ENCODE measurements around the gene CNGA4.

Gene CNGA4

GRCh38 chr11:6225896-6226295, 13.0 kb upstream of the CNGA4 start:
- TF ChIP-seq, protein P1, sequence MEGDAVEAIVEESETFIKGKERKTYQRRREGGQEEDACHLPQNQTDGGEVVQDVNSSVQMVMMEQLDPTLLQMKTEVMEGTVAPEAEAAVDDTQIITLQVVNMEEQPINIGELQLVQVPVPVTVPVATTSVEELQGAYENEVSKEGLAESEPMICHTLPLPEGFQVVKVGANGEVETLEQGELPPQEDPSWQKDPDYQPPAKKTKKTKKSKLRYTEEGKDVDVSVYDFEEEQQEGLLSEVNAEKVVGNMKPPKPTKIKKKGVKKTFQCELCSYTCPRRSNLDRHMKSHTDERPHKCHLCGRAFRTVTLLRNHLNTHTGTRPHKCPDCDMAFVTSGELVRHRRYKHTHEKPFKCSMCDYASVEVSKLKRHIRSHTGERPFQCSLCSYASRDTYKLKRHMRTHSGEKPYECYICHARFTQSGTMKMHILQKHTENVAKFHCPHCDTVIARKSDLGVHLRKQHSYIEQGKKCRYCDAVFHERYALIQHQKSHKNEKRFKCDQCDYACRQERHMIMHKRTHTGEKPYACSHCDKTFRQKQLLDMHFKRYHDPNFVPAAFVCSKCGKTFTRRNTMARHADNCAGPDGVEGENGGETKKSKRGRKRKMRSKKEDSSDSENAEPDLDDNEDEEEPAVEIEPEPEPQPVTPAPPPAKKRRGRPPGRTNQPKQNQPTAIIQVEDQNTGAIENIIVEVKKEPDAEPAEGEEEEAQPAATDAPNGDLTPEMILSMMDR (IDR thresholded peaks at IDR 0.05) = no peak

DNA sequence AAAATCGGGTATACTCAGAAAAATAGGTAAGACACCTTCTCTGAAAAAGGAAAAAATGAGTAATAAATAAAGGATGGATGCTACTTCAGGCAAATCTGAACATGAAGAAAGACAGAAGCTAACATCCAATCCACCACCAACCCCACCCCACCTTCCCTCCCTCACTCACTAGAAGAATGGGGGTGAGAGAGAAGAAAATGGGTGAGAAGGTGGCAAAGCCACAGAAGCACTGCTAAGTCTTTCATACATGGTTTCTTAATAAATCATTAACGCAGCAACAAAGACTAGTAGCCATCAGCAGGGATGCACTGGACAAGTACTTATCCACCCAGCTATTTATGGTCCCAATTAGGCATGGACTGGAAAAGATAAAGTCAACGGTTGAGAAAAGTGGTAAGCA, 10.4 kb upstream of the CNGA4 start:
- TF ChIP-seq, protein P1 (IDR thresholded peaks at IDR 0.05) = no peak

DNA sequence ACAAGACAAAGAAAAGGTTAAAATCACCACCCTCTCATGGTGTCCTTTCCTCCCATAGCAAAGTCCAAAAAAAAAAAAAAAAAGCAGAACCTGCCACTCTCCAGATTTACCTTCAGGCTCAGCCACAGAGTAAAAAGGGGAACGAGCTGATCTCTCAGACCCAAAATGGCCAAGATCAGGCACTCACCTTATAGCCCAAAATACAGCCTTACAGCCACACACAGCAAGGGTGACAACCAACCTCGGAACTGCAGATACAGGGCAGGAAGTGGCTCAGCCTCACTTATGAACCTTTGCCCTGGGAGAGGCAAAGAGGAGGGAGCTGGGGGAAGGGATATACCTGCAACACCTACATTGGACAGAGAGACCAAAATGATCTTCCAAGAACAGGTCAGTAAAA, 9.0 kb upstream of the CNGA4 start:
- TF ChIP-seq, protein P1 (IDR thresholded peaks at IDR 0.05) = no peak

- TF ChIP-seq, protein P1 (IDR thresholded peaks at IDR 0.05) = no peak
These were observed 6.0 kb upstream of the CNGA4 start for GRCh38 chr11:6232899-6233298.

- TF ChIP-seq, protein P1 (IDR thresholded peaks at IDR 0.05) = no peak
These were observed 4.9 kb upstream of the CNGA4 start for GRCh38 chr11:6233984-6234386.

DNA sequence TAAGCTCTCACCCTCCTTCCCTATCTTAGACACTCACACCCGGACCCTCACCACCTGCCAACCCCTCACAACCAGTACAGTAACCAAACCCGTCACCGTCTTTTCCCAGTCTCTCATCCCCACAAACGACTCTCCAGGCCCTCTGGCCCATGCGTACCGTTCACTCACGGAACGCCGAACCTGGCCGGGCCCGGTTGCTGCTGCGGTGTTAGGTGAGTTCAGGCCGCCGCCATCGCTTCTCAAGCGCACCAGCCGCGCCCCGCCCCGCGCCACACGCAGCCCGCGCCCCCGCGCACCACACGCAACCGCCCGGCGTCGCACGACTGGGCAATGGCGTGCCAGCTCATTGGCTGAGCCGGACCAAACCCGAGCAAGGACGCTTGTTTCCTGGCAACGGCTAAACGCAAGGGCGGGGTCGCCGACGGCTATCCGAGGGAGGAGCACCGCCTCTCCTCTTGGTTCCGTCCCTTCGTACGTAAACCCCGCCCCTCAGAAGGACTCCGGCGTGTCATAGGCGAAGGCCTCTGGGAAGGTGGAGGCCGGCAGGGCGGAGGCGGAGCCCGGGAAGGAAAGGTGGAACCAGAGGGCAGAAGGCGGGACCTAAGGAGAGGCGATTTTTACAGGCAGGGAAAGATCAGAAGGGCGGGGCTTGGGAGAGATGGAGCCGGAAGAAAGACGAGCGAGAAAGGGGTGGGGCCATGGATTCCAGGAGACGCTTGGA, 4.3 kb upstream of the CNGA4 start, which contains the start of gene FHIP1B:
Gene FHIP1B (minus strand): TSS at position 250 of the 721 bp plus-strand sequence. CDS start 10,120 bp downstream, outside the sequence.
- TF ChIP-seq, protein P1 (IDR thresholded peaks at IDR 0.05) = no peak

- TF ChIP-seq, protein P1 (IDR thresholded peaks at IDR 0.05) = no peak
These were observed 1.6 kb upstream of the CNGA4 start for GRCh38 chr11:6237266-6237665.
